H1 (cell line): ENCODE measurements around the gene EXOC3L1. TPM values are rescaled to one million over a fixed set of nuclear protein-coding genes. Genes with fewer than 3 reads are reported as not detected.

Experiments
- CTCF ChIA-PET: fragments of 300-600 bp; sonication (Branson Sonifier 250); formaldehyde crosslinking; loops from one replicate; lab custom pipeline; 2021; ENCODE audit not compliant: partially characterized antibody; lab: Charles Lee
- POLR2A ChIA-PET: fragments of 300-600 bp; sonication (Branson Sonifier 250); formaldehyde crosslinking; loops from one replicate; lab custom pipeline; 2021; ENCODE audit warnings: inconsistent platforms; ENCODE audit not compliant: partially characterized antibody; lab: Charles Lee
- DNase-seq, 2 experiments: peaks; one replicate each; pipeline versions ENCODE4 v3.0.0 to v3.0.0-alpha.2; 2010 to 2022; ENCODE audit warnings: low spot score in 2 of 2, low read depth in 1 of 2, mixed read lengths in 1 of 2
- FAIRE-seq: peaks from 2 replicates; lab custom pipeline; 2011; peaks lifted over from hg19 to GRCh38; lab: Jason Lieb, UNC
- H2AFZ ChIP-seq: 2 replicates; pipeline ENCODE4 v1.8.1; 2012; ENCODE audit warnings: low read length, inconsistent platforms
- H2AK5ac ChIP-seq: 2 replicates; pipeline ENCODE4 v1.6.1; 2013; ENCODE audit warnings: low read depth, low read length
- H2BK120ac ChIP-seq: replicated peaks from 2 replicates; pipeline ENCODE3; 2013; ENCODE audit warnings: low read depth, low read length, inconsistent platforms
- H2BK12ac ChIP-seq: 2 replicates; pipeline ENCODE4 v1.6.1; 2013; ENCODE audit warnings: low read depth, low read length
- H2BK15ac ChIP-seq: 2 replicates; pipeline ENCODE4 v1.6.1; 2013; ENCODE audit warnings: low read length
- H2BK20ac ChIP-seq: 2 replicates; pipeline ENCODE4 v1.6.1; 2013; ENCODE audit warnings: low read length
- H2BK5ac ChIP-seq: 2 replicates; pipeline ENCODE4 v1.6.1; 2013; ENCODE audit warnings: low read depth, low read length
- H3K14ac ChIP-seq: 2 replicates; pipeline ENCODE4 v1.6.1; 2013; ENCODE audit warnings: inconsistent platforms; ENCODE audit not compliant: insufficient read length
- H3K18ac ChIP-seq: 2 replicates; pipeline ENCODE4 v1.6.1; 2013; ENCODE audit warnings: low read length; ENCODE audit errors: extremely low read depth
- H3K23ac ChIP-seq: 2 replicates; pipeline ENCODE4 v1.6.1; 2013; ENCODE audit warnings: inconsistent platforms; ENCODE audit not compliant: insufficient read length
- H3K23me2 ChIP-seq: 2 replicates; pipeline ENCODE4 v1.6.1; 2013; ENCODE audit warnings: low read depth, low read length
- H3K27ac ChIP-seq: 2 replicates; pipeline ENCODE4 v1.6.1; 2011; ENCODE audit warnings: low read depth, low read length, inconsistent platforms
- H3K27me3 ChIP-seq, 4 experiments: replicated peaks in 1 of 4; 1 replicate in 1 of 4; 2 replicates in 3 of 4; pipeline versions ENCODE4 v1.6.1 to v1.8.1; 2011 to 2013; ENCODE audit warnings: low read length in 3 of 4, mild to moderate bottlenecking in 3 of 4, inconsistent platforms in 2 of 4, mixed read lengths in 2 of 4, moderate library complexity in 1 of 4; ENCODE audit not compliant: control insufficient read depth in 3 of 4, insufficient read depth in 3 of 4; ENCODE audit errors: extremely low read depth in 1 of 4
- H3K36me3 ChIP-seq, 4 experiments: 2 replicates each; pipeline versions ENCODE4 v1.6.1 to v1.8.1; 2011 to 2013; ENCODE audit warnings: mild to moderate bottlenecking in 4 of 4, low read length in 3 of 4, moderate library complexity in 2 of 4, control low read depth in 1 of 4, inconsistent platforms in 1 of 4; ENCODE audit not compliant: insufficient read depth in 4 of 4, control insufficient read depth in 2 of 4
- H3K4ac ChIP-seq: replicated peaks from 2 replicates; pipeline ENCODE3; 2013; ENCODE audit warnings: low read length, low read depth, mixed read lengths, inconsistent platforms; ENCODE audit not compliant: insufficient read length
- H3K4me1 ChIP-seq, 4 experiments: replicated peaks in 1 of 4; 1 replicate in 1 of 4; 2 replicates in 3 of 4; pipeline versions ENCODE4 v1.6.1 to v1.8.1; 2011 to 2013; ENCODE audit warnings: low read length in 3 of 4, inconsistent platforms in 2 of 4, mixed read lengths in 1 of 4; ENCODE audit not compliant: insufficient read depth in 4 of 4, control insufficient read depth in 3 of 4
- H3K4me2 ChIP-seq, 2 experiments: 2 replicates each; pipeline versions ENCODE4 v1.6.1 to v1.8.1; 2011 to 2013; ENCODE audit warnings: low read depth in 2 of 2, low read length in 2 of 2, control low read depth in 1 of 2, inconsistent platforms in 1 of 2, mild to moderate bottlenecking in 1 of 2; ENCODE audit not compliant: insufficient read depth in 1 of 2
- H3K4me3 ChIP-seq, 4 experiments: fragments of 200-600, 300-600 bp in 1 of 4; sonication (generic), shearing (Covaris generic), sonication (Bioruptor Twin) in 1 of 4; 2 replicates each; pipeline versions ENCODE4 v1.5.1 to v1.8.1; 2011 to 2016; ENCODE audit warnings: low read length in 4 of 4, low read depth in 3 of 4, control low read depth in 2 of 4, inconsistent platforms in 2 of 4, mild to moderate bottlenecking in 2 of 4, mixed read lengths in 1 of 4, moderate library complexity in 1 of 4; ENCODE audit not compliant: insufficient read depth in 2 of 4; ENCODE audit errors: extremely low read depth in 1 of 4
- H3K56ac ChIP-seq: replicated peaks from 2 replicates; pipeline ENCODE3; 2013; ENCODE audit warnings: low read depth, mild to moderate bottlenecking, mixed read lengths, low read length, inconsistent platforms; ENCODE audit not compliant: insufficient read length
- H3K79me1 ChIP-seq: 2 replicates; pipeline ENCODE4 v1.6.1; 2013; ENCODE audit warnings: low read depth, low read length, control low read depth
- H3K79me2 ChIP-seq, 2 experiments: 2 replicates each; pipeline versions ENCODE4 v1.6.1 to v1.8.1; 2012 to 2013; ENCODE audit warnings: low read length in 2 of 2, mild to moderate bottlenecking in 2 of 2, inconsistent platforms in 1 of 2; ENCODE audit not compliant: insufficient read depth in 2 of 2, control insufficient read depth in 1 of 2
- H3K9ac ChIP-seq, 4 experiments: replicated peaks in 1 of 4; 1 replicate in 1 of 4; 2 replicates in 3 of 4; pipeline versions ENCODE4 v1.6.1 to v1.8.1; 2011 to 2013; ENCODE audit warnings: low read depth in 3 of 4, low read length in 3 of 4, control low read depth in 2 of 4, mild to moderate bottlenecking in 2 of 4, moderate library complexity in 2 of 4, inconsistent platforms in 1 of 4; ENCODE audit errors: extremely low read depth in 1 of 4
- H3K9me3 ChIP-seq, 2 experiments: 2 replicates each; pipeline versions ENCODE4 v1.6.1 to v1.8.1; 2012 to 2013; ENCODE audit warnings: mild to moderate bottlenecking in 2 of 2, moderate library complexity in 2 of 2, control low read depth in 1 of 2, inconsistent platforms in 1 of 2, low read depth in 1 of 2, low read length in 1 of 2, mixed read lengths in 1 of 2; ENCODE audit not compliant: insufficient read depth in 2 of 2
- H4K20me1 ChIP-seq, 2 experiments: replicated peaks in 1 of 2; 2 replicates each; pipeline versions ENCODE3 to v1.8.1; 2011 to 2013; ENCODE audit warnings: inconsistent platforms in 2 of 2, low read length in 2 of 2, mild to moderate bottlenecking in 1 of 2; ENCODE audit not compliant: insufficient read depth in 2 of 2, control insufficient read depth in 1 of 2
- H4K5ac ChIP-seq: 2 replicates; pipeline ENCODE4 v1.6.1; 2013; ENCODE audit warnings: low read length, low read depth, mixed read lengths, inconsistent platforms; ENCODE audit not compliant: insufficient read length
- H4K8ac ChIP-seq: 2 replicates; pipeline ENCODE4 v1.8.0; 2013; ENCODE audit warnings: mild to moderate bottlenecking, moderate library complexity, low read length, inconsistent platforms; ENCODE audit not compliant: insufficient read depth; ENCODE audit errors: extremely low read depth
- H4K91ac ChIP-seq: replicated peaks from 2 replicates; pipeline ENCODE3; 2013; ENCODE audit warnings: low read length, mixed read lengths, inconsistent platforms; ENCODE audit not compliant: insufficient read length
- CEBPB ChIP-seq: IDR thresholded peaks from 2 replicates; pipeline ENCODE4 v1.6.1; 2012; ENCODE audit warnings: low read depth, low read length
- GTF2F1 ChIP-seq: IDR thresholded peaks from 2 replicates; pipeline ENCODE4 v1.6.1; 2012; ENCODE audit warnings: low read depth, low read length, improper control_type of control experiment, borderline replicate concordance
- HDAC2 ChIP-seq, 2 experiments: fragments of 300-600 bp in 1 of 2; sonication (generic) in 1 of 2; IDR thresholded peaks; 2 replicates each; pipeline ENCODE4 v1.6.1; 2011 to 2012; ENCODE audit warnings: low read depth in 2 of 2, low read length in 2 of 2, mild to moderate bottlenecking in 2 of 2, moderate library complexity in 2 of 2, borderline replicate concordance in 1 of 2, inconsistent platforms in 1 of 2
- MAFK ChIP-seq: IDR thresholded peaks from 2 replicates; pipeline ENCODE4 v1.6.1; 2012; ENCODE audit warnings: low read depth, mild to moderate bottlenecking, improper control_type of control experiment, low read length
- NANOG ChIP-seq: IDR thresholded peaks from 2 replicates; pipeline ENCODE4 v1.6.1; 2011; ENCODE audit warnings: low read length, low read depth, mild to moderate bottlenecking, inconsistent platforms; ENCODE audit not compliant: insufficient read depth, poor library complexity, severe bottlenecking
- POLR2A ChIP-seq, 2 experiments: IDR thresholded peaks; 1 replicate in 1 of 2; 2 replicates in 1 of 2; pipeline ENCODE4 v1.6.1; 2011; ENCODE audit warnings: low read depth in 2 of 2, low read length in 2 of 2, mild to moderate bottlenecking in 2 of 2; ENCODE audit errors: control extremely low read depth in 1 of 2
- RXRA ChIP-seq: IDR thresholded peaks from 2 replicates; pipeline ENCODE4 v1.6.1; 2011; ENCODE audit warnings: low read depth, mild to moderate bottlenecking, low read length, moderate library complexity; ENCODE audit not compliant: insufficient read depth
- SIN3A ChIP-seq, 2 experiments: IDR thresholded peaks in 1 of 2; conservative IDR thresholded peaks in 1 of 2; 2 replicates each; pipeline ENCODE4 v1.6.1; 2011 to 2012; ENCODE audit warnings: low read length in 2 of 2, improper control_type of control experiment in 1 of 2, low read depth in 1 of 2, mild to moderate bottlenecking in 1 of 2
- WGBS, 2 experiments: shearing (Covaris generic) in 1 of 2; methylation state at CpG; one replicate each; pipeline versions ENCODE4 v1.1.6 to v1.1.7; 2013 to 2015; ENCODE audit warnings: low lambda C conversion rate in 2 of 2, mixed read lengths in 2 of 2, inconsistent platforms in 1 of 2, low coverage in 1 of 2, missing lambda C conversion rate in 1 of 2; ENCODE audit not compliant: insufficient replicate concordance in 2 of 2, insufficient coverage in 1 of 2, insufficient read length in 1 of 2; ENCODE audit errors: extremely low coverage in 1 of 2, missing lambda C conversion rate in 1 of 2; 5-methylcytosine and 5-hydroxymethylcytosine counted together
- polyA plus RNA-seq, 7 experiments: library from polyadenylated mRNA; depleted of rRNA in 3 of 7; stranded (reverse) in 5 of 7; unstranded in 2 of 7; fragments of >200 nt in 5 of 7; fragments of 200-250 nt in 2 of 7; gene quantifications; 1 replicate in 5 of 7; 2 replicates in 1 of 7; 4 replicates in 1 of 7; pipeline versions ENCODE4 v1.2.1 to v1.2.3, GENCODE V29; 2011 to 2013; ENCODE audit warnings: missing spikeins in 2 of 7, mixed read lengths in 2 of 7
- total RNA-seq: library from RNA; stranded (reverse); fragmentation: NEBNext Ultra II Directional; extraction: Animal tissue kit (Norgen Biotek cat#: 25700); gene quantifications from 2 replicates; pipeline ENCODE4 v1.2.1, GENCODE V29; 2021
- TF ChIP-seq, protein P1 (sequence below): IDR thresholded peaks from 2 replicates; pipeline ENCODE4 v1.6.1; 2011; ENCODE audit warnings: low read length, improper control_type of control experiment
- TF ChIP-seq, protein P2 (sequence below): IDR thresholded peaks from 2 replicates; pipeline ENCODE4 v1.6.1; 2012; ENCODE audit warnings: inconsistent platforms

Gene EXOC3L1
- total and polyA plus RNA-seq, 2 of the 8 experiments (the other 6 are each of a cell fraction or from before 2014, with no cell fraction given) = 1.3 TPM

DNA sequence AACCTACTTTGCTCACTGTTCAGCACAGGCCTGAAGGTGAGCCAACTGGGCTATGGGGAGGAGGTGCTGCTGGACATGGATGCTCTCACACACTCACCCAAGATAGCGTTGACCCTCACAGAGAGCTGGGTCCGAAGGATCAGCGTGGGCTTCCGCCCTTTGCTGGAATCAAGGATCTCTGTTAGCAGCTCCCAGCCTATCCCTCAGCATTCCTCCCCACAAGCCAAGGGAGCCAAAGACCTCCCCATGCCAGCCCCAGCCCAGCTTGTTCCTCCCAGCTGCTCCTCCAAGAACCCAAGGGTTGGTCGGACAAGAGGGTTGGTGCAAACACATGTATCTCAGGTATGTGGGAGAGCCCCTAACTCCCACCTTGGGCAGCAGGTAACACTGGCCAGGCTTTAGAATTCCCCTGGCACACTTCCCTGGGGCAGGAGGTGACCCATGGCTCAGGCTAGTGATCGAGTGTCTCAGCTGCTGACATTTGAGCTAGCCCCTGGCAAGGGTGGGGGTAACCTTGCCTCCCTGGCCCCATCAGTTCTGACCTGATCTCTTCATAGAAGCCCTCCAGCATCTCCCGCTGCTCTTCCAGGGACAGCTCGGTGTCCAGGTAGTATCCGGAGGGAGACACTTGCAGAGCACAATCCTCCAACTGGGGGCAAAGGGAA lies 49.0 kb upstream of the EXOC3L1 start:
- Histone ChIP-seq H3K4me1 (peaks cover 3 to 8% (median 7%) of the 10 kb centered on the region in 4 experiments; a peak in 6 of 7 replicates), H3K23ac (no peak overlapping the region), H3K79me1 (peaks cover 19% of the 10 kb centered on the region), H2BK5ac (no peak overlapping the region), H3K36me3 (peaks cover 5 to 16% (median 9%) of the 10 kb centered on the region in 4 experiments; a peak in 5 of 8 replicates), H3K79me2 (peaks cover 0 to 8% of the 10 kb centered on the region in 2 experiments; a peak in 2 of 4 replicates), H4K8ac (no peak overlapping the region), H3K23me2 (no peaks in the 10 kb centered on the region), H3K9me3 (no peaks in the 10 kb centered on the region), H4K91ac (no peak overlapping the region), H4K5ac (no peak overlapping the region), H2BK15ac (no peak overlapping the region), H3K56ac (no peak overlapping the region), H4K20me1 (peaks cover 0 to 9% of the 10 kb centered on the region in 2 experiments), H2BK12ac (no peak overlapping the region), H3K14ac (no peak overlapping the region), H2AFZ (no peak overlapping the region), H3K4ac (no peak overlapping the region), H3K4me2 (no peak overlapping the region), H3K27ac (no peak overlapping the region), H2BK20ac (no peak overlapping the region), H2AK5ac (no peak overlapping the region), H2BK120ac (no peak overlapping the region), H3K4me3 (no peak overlapping the region), H3K27me3 (no peaks in the 10 kb centered on the region), H3K9ac (no peak overlapping the region), H3K18ac (no peak overlapping the region)
- DNase-seq = no peak
- no peak for FAIRE-seq
- ChIA-PET CTCF (interaction anchor here (0.7 to 4.6 kb wide), 12 partner anchors 8 to 88 kb away, joined by 3 to 23 read pairs (median 3); partner anchors contain the start of genes EXOC3L1, KCTD19, LRRC36 and NOL3), POLR2A (interaction anchor here (0.8 to 11.2 kb wide), 5 partner anchors 8 to 189 kb away, joined by 3 to 111 read pairs (median 4); partner anchors contain the start of genes FHOD1, SLC9A5 and TMEM208)
- 86% methylated on average over 9 of the region's 9 CpGs; no CpG with 5 or more reads in 1 of the 2 experiments for WGBS, 2 experiments
- TF ChIP-seq MAFK (no peak), HDAC2 (IDR thresholded peaks at IDR 0.05; ENCODE audit: borderline replicate concordance in 1 of 2, low read depth in 2 of 2, low read length in 2 of 2) (no peak), POLR2A (IDR thresholded peaks at IDR 0.05; ENCODE audit: control extremely low read depth in 1 of 2, low read depth in 2 of 2, low read length in 2 of 2) (no peak), RXRA (no peak), CEBPB (no peak), GTF2F1 (no peak), NANOG (no peak), SIN3A (conservative IDR thresholded peaks at IDR 0.05 in 1 of 2, IDR thresholded peaks at IDR 0.05 in 1 of 2; ENCODE audit: low read depth in 1 of 2, low read length in 2 of 2) (no peak)
- TF ChIP-seq, protein P1, sequence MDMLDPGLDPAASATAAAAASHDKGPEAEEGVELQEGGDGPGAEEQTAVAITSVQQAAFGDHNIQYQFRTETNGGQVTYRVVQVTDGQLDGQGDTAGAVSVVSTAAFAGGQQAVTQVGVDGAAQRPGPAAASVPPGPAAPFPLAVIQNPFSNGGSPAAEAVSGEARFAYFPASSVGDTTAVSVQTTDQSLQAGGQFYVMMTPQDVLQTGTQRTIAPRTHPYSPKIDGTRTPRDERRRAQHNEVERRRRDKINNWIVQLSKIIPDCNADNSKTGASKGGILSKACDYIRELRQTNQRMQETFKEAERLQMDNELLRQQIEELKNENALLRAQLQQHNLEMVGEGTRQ = no peak
- TF ChIP-seq, protein P2, sequence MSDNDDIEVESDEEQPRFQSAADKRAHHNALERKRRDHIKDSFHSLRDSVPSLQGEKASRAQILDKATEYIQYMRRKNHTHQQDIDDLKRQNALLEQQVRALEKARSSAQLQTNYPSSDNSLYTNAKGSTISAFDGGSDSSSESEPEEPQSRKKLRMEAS = no peak
